HepG2 (cell line): ENCODE results near the gene TOX2. TPM values are rescaled to one million over a fixed set of nuclear protein-coding genes. Genes with fewer than 3 reads are reported as not detected.

Experiments
- ATAC-seq: fragments of 200-7000 bp; cut with Tn5 transposase; 3 replicates; pipeline ENCODE4 v1.9.1; 2020; ENCODE audit warnings: mild to moderate bottlenecking, moderate library complexity
- BruUV-seq: library from RNA; stranded (reverse); fragments of 400-500 nt; replicated peaks from 2 replicates; lab custom pipeline; 2021; lab: Mats Ljungman, UMichigan
- CTCF ChIA-PET: fragments of 300-600 bp; formaldehyde crosslinking; extraction: SDS; loops from one replicate; lab custom pipeline; 2021; ENCODE audit warnings: low total read pairs, inconsistent platforms, low intra/inter-chr PET ratio; lab: Yijun Ruan, JAX
- POLR2A ChIA-PET: fragments of 350-600 bp; sonication (Branson Sonifier 250); formaldehyde crosslinking; loops from one replicate; lab custom pipeline; 2020; ENCODE audit warnings: antibody characterized with exemption, inconsistent platforms; lab: Yijun Ruan, JAX
- DNase-seq: peaks from one replicate; pipeline ENCODE4 v3.0.0-alpha.2; 2015; ENCODE audit warnings: low spot score
- FAIRE-seq: peaks from 3 replicates; lab custom pipeline; 2011; peaks lifted over from hg19 to GRCh38; lab: Jason Lieb, UNC
- H2AFZ ChIP-seq: one replicate; pipeline ENCODE4 v1.6.1; 2011; ENCODE audit warnings: low read length, inconsistent platforms
- H3K27ac ChIP-seq: fragments of 300-600 bp; 3 replicates; pipeline ENCODE4 v1.8.0; 2011; ENCODE audit warnings: mixed run types, mild to moderate bottlenecking, mixed read lengths, low read length, inconsistent platforms; ENCODE audit not compliant: insufficient read depth; ENCODE audit errors: extremely low read length
- H3K27me3 ChIP-seq, 2 experiments: fragments of 200-600 bp in 1 of 2; 2 replicates in 1 of 2; 3 replicates in 1 of 2; pipeline versions ENCODE4 v1.6.0 to v1.8.0; 2011; ENCODE audit warnings: low read length in 2 of 2, mild to moderate bottlenecking in 2 of 2, moderate library complexity in 2 of 2, inconsistent platforms in 1 of 2; ENCODE audit not compliant: insufficient read depth in 2 of 2, control insufficient read depth in 1 of 2
- H3K36me3 ChIP-seq, 2 experiments: fragments of 200-600 bp in 1 of 2; replicated peaks in 1 of 2; 2 replicates in 1 of 2; 3 replicates in 1 of 2; pipeline versions ENCODE4 v1.5.1 to v1.8.0; 2011; ENCODE audit warnings: low read length in 2 of 2, inconsistent platforms in 1 of 2; ENCODE audit not compliant: insufficient read depth in 2 of 2, control insufficient read depth in 1 of 2
- H3K4me1 ChIP-seq: 2 replicates; pipeline ENCODE4 v1.5.1; 2012; ENCODE audit warnings: low read length, inconsistent platforms; ENCODE audit not compliant: insufficient read depth
- H3K4me2 ChIP-seq: 2 replicates; pipeline ENCODE4 v1.6.0; 2011; ENCODE audit warnings: low read depth, low read length, inconsistent platforms
- H3K4me3 ChIP-seq, 3 experiments: fragments of 200-600 bp in 1 of 3; sonication (generic), shearing (Covaris generic) in 1 of 3; replicated peaks in 1 of 3; 2 replicates each; pipeline ENCODE4 v1.5.1; 2011 to 2016; ENCODE audit warnings: low read length in 3 of 3, inconsistent platforms in 2 of 3, low read depth in 2 of 3, mild to moderate bottlenecking in 2 of 3, control low read depth in 1 of 3, mixed read lengths in 1 of 3; ENCODE audit not compliant: insufficient read depth in 1 of 3
- H3K79me2 ChIP-seq: one replicate; pipeline ENCODE4 v1.6.1; 2011; ENCODE audit warnings: low read length, inconsistent platforms; ENCODE audit not compliant: insufficient read depth
- H3K9ac ChIP-seq: 2 replicates; pipeline ENCODE4 v1.6.0; 2011; ENCODE audit warnings: mild to moderate bottlenecking, low read depth, low read length, inconsistent platforms; ENCODE audit not compliant: insufficient read depth
- H3K9me3 ChIP-seq: 2 replicates; pipeline ENCODE4 v1.5.1; 2012; ENCODE audit warnings: mild to moderate bottlenecking, low read length
- H4K20me1 ChIP-seq: 2 replicates; pipeline ENCODE4 v1.6.0; 2011; ENCODE audit warnings: inconsistent platforms, mild to moderate bottlenecking, low read length, moderate library complexity; ENCODE audit not compliant: insufficient read depth
- FIP1L1 ChIP-seq: fragments of 200-400 bp; formaldehyde crosslinking; IDR thresholded peaks from 2 replicates; pipeline ENCODE4 v1.6.1; 2018; ENCODE audit warnings: low read depth, mild to moderate bottlenecking, low read length, moderate library complexity, borderline replicate concordance; ENCODE audit not compliant: insufficient read depth
- SOX13 ChIP-seq, 3 experiments: fragments of 450-650 bp in 1 of 3; sonication (generic) in 1 of 3; formaldehyde crosslinking in 1 of 3; IDR thresholded peaks in 2 of 3; conservative IDR thresholded peaks in 1 of 3; 2 replicates each; pipeline versions ENCODE4 v1.5.0 to v1.6.1; 2016 to 2020; ENCODE audit warnings: antibody characterized with exemption in 1 of 3, mild to moderate bottlenecking in 1 of 3, missing compliant biosample characterization in 1 of 3, missing genetic modification reagents in 1 of 3, moderate library complexity in 1 of 3
- ZNF761 ChIP-seq: sonication (generic); formaldehyde crosslinking; conservative IDR thresholded peaks from 2 replicates; pipeline ENCODE4 v1.4.0; 2020; ENCODE audit warnings: mild to moderate bottlenecking, missing genetic modification reagents
- ZNF850 ChIP-seq: sonication (generic); formaldehyde crosslinking; conservative IDR thresholded peaks from 2 replicates; pipeline ENCODE4 v1.9.0; 2021; ENCODE audit warnings: mild to moderate bottlenecking, missing genetic modification reagents
- WGBS: methylation state at CpG from one replicate; pipeline ENCODE4 v1.1.6; 2017; ENCODE audit warnings: low lambda C conversion rate; 5-methylcytosine and 5-hydroxymethylcytosine counted together
- in situ Hi-C: cut with HindIII; loops from 2 replicates; pipeline ENCODE4 v1.10.0; 2017; ENCODE audit warnings: low pct_unique_long_range_greater_than_20kb; ENCODE audit not compliant: extremely low pct_ligation_motif_present
- intact Hi-C: fragments of 100-400 bp; cut with micrococcal nuclease; formaldehyde crosslinking; loops from one replicate; pipeline ENCODE4 v1.10.0; 2022; ENCODE audit not compliant: unreplicated experiment
- polyA plus RNA-seq, 8 experiments: library from polyadenylated mRNA; depleted of rRNA in 3 of 8; stranded (reverse) in 7 of 8; unstranded in 1 of 8; fragments of >200 nt; fragmentation: Illumina TruSeq in 4 of 8; extraction: Trizol in 4 of 8; gene quantifications; 2 replicates each; pipeline versions ENCODE4 v1.2.1 to v1.2.3, GENCODE V29; 2011 to 2016; ENCODE audit warnings: low read depth in 4 of 8, missing spikeins in 1 of 8, mixed read lengths in 1 of 8; ENCODE audit not compliant: insufficient read depth in 1 of 8
- total RNA-seq, 5 experiments: library from RNA; depleted of rRNA; stranded (reverse); fragments of >200 nt; fragmentation: Illumina TruSeq; extraction: Trizol; gene quantifications; 2 replicates each; pipeline ENCODE4 v1.2.3, GENCODE V29; 2016; ENCODE audit warnings: low read depth in 1 of 5
- TF ChIP-seq, protein P1 (sequence below): sonication (generic); formaldehyde crosslinking; IDR thresholded peaks from 2 replicates; pipeline ENCODE4 v1.4.0; 2020; ENCODE audit warnings: missing genetic modification reagents, borderline replicate concordance

The TOX2 gene
- total and polyA plus RNA-seq, 2 of the 13 experiments (the other 11 are each of a cell fraction or from before 2014, with no cell fraction given), result not detected

GRCh38 chr20:44051661-44052000 lies 137.0 kb downstream of the TOX2 start:
- H3K27ac ChIP-seq, result no peak overlapping the region
- no peaks in the 10 kb centered on the region for H3K36me3 ChIP-seq
- no peak for FAIRE-seq
- H3K4me1 ChIP-seq, result no peaks in the 10 kb centered on the region
- H3K79me2 ChIP-seq, result no peaks in the 10 kb centered on the region
- no peak overlapping the region for H3K4me2 ChIP-seq
- no peak overlapping the region for H3K4me3 ChIP-seq
- in situ Hi-C loops, result no loop called here
- WGBS, result 31% methylated on average over 9 of the region's 9 CpGs
- intact Hi-C loops, result no loop called here
- peaks cover 4 to 52% of the 10 kb centered on the region in 2 experiments; a peak in 3 of 5 replicates for H3K27me3 ChIP-seq
- ChIA-PET CTCF (no interaction called here), POLR2A (no interaction called here)
- no peak overlapping the region for H2AFZ ChIP-seq
- ATAC-seq, result no peak
- BruUV-seq, result no TSS peak
- H3K9me3 ChIP-seq, result no peaks in the 10 kb centered on the region
- TF ChIP-seq ZNF850 (CRISPR knock-in tag), result no peak
- TF ChIP-seq FIP1L1, result no peak
- no peak for TF ChIP-seq SOX13 (IDR thresholded peaks at IDR 0.05)
- TF ChIP-seq SOX13 (CRISPR knock-in tag; conservative IDR thresholded peaks at IDR 0.05 in 1 of 2, IDR thresholded peaks at IDR 0.05 in 1 of 2), result no peak
- no peak for TF ChIP-seq ZNF761 (CRISPR knock-in tag)
- no peak for DNase-seq
- H4K20me1 ChIP-seq, result no peaks in the 10 kb centered on the region
- no peak overlapping the region for H3K9ac ChIP-seq

- no peak overlapping the region for H3K27ac ChIP-seq
- intact Hi-C loops, result loop anchor here (1.0 kb wide), 1 partner anchor 45 kb away; no protein-coding TSS in a partner anchor
- no peaks in the 10 kb centered on the region for H3K9me3 ChIP-seq
- FAIRE-seq, result no peak
- ChIA-PET POLR2A (no interaction called here), CTCF (no interaction called here)
- no peak overlapping the region for H3K9ac ChIP-seq
- no peak overlapping the region for H3K4me2 ChIP-seq
- WGBS, result 15% methylated on average over 10 of the region's 10 CpGs
- no TSS peak for BruUV-seq
- in situ Hi-C loops, result no loop called here
- no peaks in the 10 kb centered on the region for H3K79me2 ChIP-seq
- no peak for DNase-seq
- H3K4me1 ChIP-seq, result no peaks in the 10 kb centered on the region
- H3K4me3 ChIP-seq, result no peak overlapping the region
- H3K27me3 ChIP-seq, result peaks cover 4 to 52% of the 10 kb centered on the region in 2 experiments; a peak in 3 of 5 replicates
- ATAC-seq, result no peak
- H2AFZ ChIP-seq, result no peak overlapping the region
- no peaks in the 10 kb centered on the region for H3K36me3 ChIP-seq
- TF ChIP-seq, protein P1, sequence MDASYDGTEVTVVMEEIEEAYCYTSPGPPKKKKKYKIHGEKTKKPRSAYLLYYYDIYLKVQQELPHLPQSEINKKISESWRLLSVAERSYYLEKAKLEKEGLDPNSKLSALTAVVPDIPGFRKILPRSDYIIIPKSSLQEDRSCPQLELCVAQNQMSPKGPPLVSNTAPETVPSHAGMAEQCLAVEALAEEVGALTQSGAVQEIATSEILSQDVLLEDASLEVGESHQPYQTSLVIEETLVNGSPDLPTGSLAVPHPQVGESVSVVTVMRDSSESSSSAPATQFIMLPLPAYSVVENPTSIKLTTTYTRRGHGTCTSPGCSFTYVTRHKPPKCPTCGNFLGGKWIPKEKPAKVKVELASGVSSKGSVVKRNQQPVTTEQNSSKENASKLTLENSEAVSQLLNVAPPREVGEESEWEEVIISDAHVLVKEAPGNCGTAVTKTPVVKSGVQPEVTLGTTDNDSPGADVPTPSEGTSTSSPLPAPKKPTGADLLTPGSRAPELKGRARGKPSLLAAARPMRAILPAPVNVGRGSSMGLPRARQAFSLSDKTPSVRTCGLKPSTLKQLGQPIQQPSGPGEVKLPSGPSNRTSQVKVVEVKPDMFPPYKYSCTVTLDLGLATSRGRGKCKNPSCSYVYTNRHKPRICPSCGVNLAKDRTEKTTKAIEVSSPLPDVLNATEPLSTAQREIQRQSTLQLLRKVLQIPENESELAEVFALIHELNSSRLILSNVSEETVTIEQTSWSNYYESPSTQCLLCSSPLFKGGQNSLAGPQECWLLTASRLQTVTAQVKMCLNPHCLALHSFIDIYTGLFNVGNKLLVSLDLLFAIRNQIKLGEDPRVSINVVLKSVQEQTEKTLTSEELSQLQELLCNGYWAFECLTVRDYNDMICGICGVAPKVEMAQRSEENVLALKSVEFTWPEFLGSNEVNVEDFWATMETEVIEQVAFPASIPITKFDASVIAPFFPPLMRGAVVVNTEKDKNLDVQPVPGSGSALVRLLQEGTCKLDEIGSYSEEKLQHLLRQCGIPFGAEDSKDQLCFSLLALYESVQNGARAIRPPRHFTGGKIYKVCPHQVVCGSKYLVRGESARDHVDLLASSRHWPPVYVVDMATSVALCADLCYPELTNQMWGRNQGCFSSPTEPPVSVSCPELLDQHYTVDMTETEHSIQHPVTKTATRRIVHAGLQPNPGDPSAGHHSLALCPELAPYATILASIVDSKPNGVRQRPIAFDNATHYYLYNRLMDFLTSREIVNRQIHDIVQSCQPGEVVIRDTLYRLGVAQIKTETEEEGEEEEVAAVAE (CRISPR knock-in tag), result no peak
- H4K20me1 ChIP-seq, result no peaks in the 10 kb centered on the region
These were observed 137.5 kb downstream of the TOX2 start for GRCh38 chr20:44052166-44052565.
